DND-41 (cell line): ENCODE data around the gene AARSD1.

Source experiments
- ATAC-seq: fragments of 200-7000 bp; cut with Tn5 transposase; 3 replicates; pipeline ENCODE4 v1.9.1; 2021; ENCODE audit warnings: low read depth; ENCODE audit not compliant: insufficient read depth
- DNase-seq: peaks from one replicate; pipeline ENCODE4 v3.0.0-alpha.2; 2020
- H2AFZ ChIP-seq: 2 replicates; pipeline ENCODE4 v1.6.0; 2012; ENCODE audit warnings: low read depth, low read length
- H3K27ac ChIP-seq: 2 replicates; pipeline ENCODE4 v1.5.1; 2012; ENCODE audit warnings: low read length, inconsistent platforms
- H3K27me3 ChIP-seq: fragments of 200-600 bp; sonication (generic); 2 replicates; pipeline ENCODE4 v1.6.0; 2012; ENCODE audit warnings: low read length, mild to moderate bottlenecking, inconsistent platforms; ENCODE audit not compliant: insufficient read depth, poor library complexity
- H3K36me3 ChIP-seq: 2 replicates; pipeline ENCODE4 v1.5.1; 2012; ENCODE audit warnings: low read length, inconsistent platforms; ENCODE audit not compliant: insufficient read depth
- H3K4me1 ChIP-seq: 2 replicates; pipeline ENCODE4 v1.5.1; 2012; ENCODE audit warnings: mild to moderate bottlenecking, low read length; ENCODE audit not compliant: insufficient read depth
- H3K4me2 ChIP-seq: 2 replicates; pipeline ENCODE4 v1.6.0; 2012; ENCODE audit warnings: mild to moderate bottlenecking, moderate library complexity, low read length, inconsistent platforms; ENCODE audit not compliant: insufficient read depth
- H3K4me3 ChIP-seq, 2 experiments: fragments of 200-600 bp in 1 of 2; shearing (Covaris generic) in 1 of 2; 2 replicates each; pipeline ENCODE4 v1.5.1; 2012 to 2016; ENCODE audit warnings: inconsistent platforms in 2 of 2, low read length in 2 of 2, mild to moderate bottlenecking in 2 of 2, low read depth in 1 of 2, moderate library complexity in 1 of 2
- H3K79me2 ChIP-seq: 2 replicates; pipeline ENCODE4 v1.6.0; 2012; ENCODE audit warnings: low read length, inconsistent platforms; ENCODE audit not compliant: insufficient read depth
- H3K9ac ChIP-seq: 2 replicates; pipeline ENCODE4 v1.6.0; 2012; ENCODE audit warnings: low read depth, mild to moderate bottlenecking, inconsistent platforms, low read length, moderate library complexity
- H3K9me3 ChIP-seq: 2 replicates; pipeline ENCODE4 v1.5.1; 2012; ENCODE audit warnings: low read length, moderate library complexity, mild to moderate bottlenecking, inconsistent platforms; ENCODE audit not compliant: insufficient read depth, severe bottlenecking
- H4K20me1 ChIP-seq: 2 replicates; pipeline ENCODE4 v1.6.0; 2012; ENCODE audit warnings: low read length; ENCODE audit not compliant: insufficient read depth
- EZH2 ChIP-seq: IDR thresholded peaks from 3 replicates; pipeline ENCODE4 v1.6.1; 2012; ENCODE audit warnings: borderline replicate concordance, low read depth, mild to moderate bottlenecking, moderate library complexity, low read length, inconsistent platforms; ENCODE audit not compliant: severe bottlenecking
- TF ChIP-seq, protein P1 (sequence below): IDR thresholded peaks from 2 replicates; pipeline ENCODE4 v1.5.1; 2012; ENCODE audit warnings: borderline replicate concordance, low read length, moderate library complexity, mild to moderate bottlenecking; ENCODE audit not compliant: poor library complexity, severe bottlenecking; ENCODE audit errors: extremely low read depth

The AARSD1 gene

DNA sequence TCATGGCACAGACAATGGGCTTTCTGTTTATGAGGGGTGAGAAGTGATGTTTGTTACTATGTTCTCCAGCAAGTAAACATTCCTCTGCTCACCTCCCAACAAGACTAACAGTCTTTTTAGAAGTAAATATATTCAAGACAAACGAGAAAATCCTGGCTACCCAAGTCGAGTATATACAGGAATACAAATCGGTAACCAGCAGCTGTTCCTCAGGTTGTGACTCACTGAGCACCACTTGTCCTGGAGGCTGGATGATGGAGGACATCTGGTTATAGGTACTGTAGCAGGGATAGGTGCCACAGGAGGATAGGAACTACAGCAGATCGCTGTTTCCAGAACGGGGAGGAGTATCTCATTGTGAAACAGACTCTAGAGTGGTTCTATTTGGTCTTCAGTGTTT lies 28.6 kb upstream of the AARSD1 start:
- Histone ChIP-seq H3K36me3 (peaks cover 55% of the 10 kb centered on the region), H3K79me2 (no peaks in the 10 kb centered on the region), H3K4me1 (peaks cover 11% of the 10 kb centered on the region), H3K4me3 (no peak overlapping the region), H3K9ac (no peak overlapping the region), H3K27me3 (no peaks in the 10 kb centered on the region), H3K9me3 (no peaks in the 10 kb centered on the region), H3K4me2 (no peak overlapping the region), H4K20me1 (no peaks in the 10 kb centered on the region), H3K27ac (no peak overlapping the region), H2AFZ (no peak overlapping the region)
- TF ChIP-seq, protein P1, sequence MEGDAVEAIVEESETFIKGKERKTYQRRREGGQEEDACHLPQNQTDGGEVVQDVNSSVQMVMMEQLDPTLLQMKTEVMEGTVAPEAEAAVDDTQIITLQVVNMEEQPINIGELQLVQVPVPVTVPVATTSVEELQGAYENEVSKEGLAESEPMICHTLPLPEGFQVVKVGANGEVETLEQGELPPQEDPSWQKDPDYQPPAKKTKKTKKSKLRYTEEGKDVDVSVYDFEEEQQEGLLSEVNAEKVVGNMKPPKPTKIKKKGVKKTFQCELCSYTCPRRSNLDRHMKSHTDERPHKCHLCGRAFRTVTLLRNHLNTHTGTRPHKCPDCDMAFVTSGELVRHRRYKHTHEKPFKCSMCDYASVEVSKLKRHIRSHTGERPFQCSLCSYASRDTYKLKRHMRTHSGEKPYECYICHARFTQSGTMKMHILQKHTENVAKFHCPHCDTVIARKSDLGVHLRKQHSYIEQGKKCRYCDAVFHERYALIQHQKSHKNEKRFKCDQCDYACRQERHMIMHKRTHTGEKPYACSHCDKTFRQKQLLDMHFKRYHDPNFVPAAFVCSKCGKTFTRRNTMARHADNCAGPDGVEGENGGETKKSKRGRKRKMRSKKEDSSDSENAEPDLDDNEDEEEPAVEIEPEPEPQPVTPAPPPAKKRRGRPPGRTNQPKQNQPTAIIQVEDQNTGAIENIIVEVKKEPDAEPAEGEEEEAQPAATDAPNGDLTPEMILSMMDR, result no peak
- no peak for TF ChIP-seq EZH2
- no peak for ATAC-seq
- no peak for DNase-seq

DNA sequence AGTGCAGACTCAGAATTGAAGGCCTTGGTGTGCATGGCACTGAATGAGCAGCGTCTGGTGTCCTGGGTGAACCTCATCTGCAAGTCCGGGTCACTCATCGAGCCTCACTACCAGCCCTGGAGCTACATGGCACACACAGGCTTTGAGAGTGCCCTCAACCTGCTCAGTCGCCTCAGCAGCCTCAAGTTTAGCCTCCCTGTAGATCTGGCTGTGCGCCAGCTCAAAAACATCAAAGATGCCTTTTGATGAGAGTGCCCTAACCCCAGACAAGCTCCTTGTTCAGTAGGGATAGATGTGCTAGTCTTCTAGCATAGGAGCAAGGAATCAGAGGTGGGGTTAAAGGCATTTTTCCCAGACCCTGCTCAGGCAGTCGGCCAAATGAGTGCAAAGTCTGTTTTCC lies 27.2 kb upstream of the AARSD1 start:
- no peaks in the 10 kb centered on the region for H3K9me3 ChIP-seq
- H3K27ac ChIP-seq, result no peak overlapping the region
- ATAC-seq (no peak), DNase-seq (no peak)
- H2AFZ ChIP-seq, result no peak overlapping the region
- no peak overlapping the region for H3K4me2 ChIP-seq
- peaks cover 69% of the 10 kb centered on the region for H3K36me3 ChIP-seq
- H3K9ac ChIP-seq, result no peak overlapping the region
- no peaks in the 10 kb centered on the region for H3K79me2 ChIP-seq
- TF ChIP-seq, protein P1, result no peak
- no peak for TF ChIP-seq EZH2
- no peak overlapping the region for H3K4me3 ChIP-seq
- H3K27me3 ChIP-seq, result no peaks in the 10 kb centered on the region
- H4K20me1 ChIP-seq, result no peaks in the 10 kb centered on the region; the same call in 1 of the 2 replicates
- no peaks in the 10 kb centered on the region for H3K4me1 ChIP-seq

DNA sequence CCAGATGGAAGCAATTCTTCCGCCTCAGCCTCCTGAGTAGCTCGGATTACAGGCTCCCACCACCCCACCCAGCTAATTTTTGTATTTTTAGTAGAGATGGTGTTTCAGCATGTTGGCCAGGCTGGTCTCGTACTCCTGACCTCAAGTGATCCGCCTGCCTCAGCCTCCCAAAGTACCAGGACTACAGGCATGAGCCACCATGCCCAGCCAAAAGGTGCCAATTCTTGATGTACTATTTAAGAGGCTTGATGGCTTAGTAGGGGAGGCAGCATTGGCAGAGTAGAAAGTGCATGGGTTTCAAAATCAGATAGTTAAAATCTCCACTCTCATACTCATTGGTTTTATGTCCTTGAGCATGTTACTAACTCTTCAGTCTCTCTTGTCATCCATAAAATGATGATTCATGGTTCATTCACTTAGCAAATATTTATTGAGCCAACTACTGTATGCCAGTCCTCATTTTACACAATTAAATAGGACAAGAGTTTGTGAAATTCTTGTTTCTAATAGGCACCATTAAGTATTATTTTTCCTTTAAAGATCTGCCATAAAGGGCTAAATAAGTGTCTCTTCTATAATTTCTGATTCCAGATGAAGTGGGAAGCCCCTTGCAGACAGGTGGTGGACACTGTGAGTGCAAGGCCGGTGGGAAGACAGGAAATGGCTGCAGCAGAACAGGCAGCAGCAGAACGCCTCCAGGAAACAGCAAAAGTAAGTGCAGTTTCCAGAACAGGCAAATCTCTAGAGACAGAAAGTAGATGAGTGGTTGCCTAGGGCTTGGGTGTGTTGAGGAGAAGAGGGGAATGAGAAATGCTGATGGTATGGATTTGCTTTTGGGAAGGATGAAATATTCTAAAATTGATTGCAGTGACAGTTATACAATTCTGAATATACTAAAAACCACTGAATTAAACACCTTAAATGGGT lies 25.7 kb upstream of the AARSD1 start:
- Histone ChIP-seq H4K20me1 (no peaks in the 10 kb centered on the region; the same call in 1 of the 2 replicates), H3K9ac (no peak overlapping the region), H3K27ac (no peak overlapping the region), H3K36me3 (peaks cover 82% of the 10 kb centered on the region), H3K4me1 (no peaks in the 10 kb centered on the region), H3K4me3 (no peak overlapping the region), H2AFZ (no peak overlapping the region), H3K4me2 (no peak overlapping the region), H3K9me3 (no peaks in the 10 kb centered on the region), H3K27me3 (no peaks in the 10 kb centered on the region), H3K79me2 (0 out of 2 replicates have a peak, but pooled peaks cover 2% of the 10 kb centered on the region)
- DNase-seq (no peak), ATAC-seq (no peak)
- no peak for TF ChIP-seq EZH2
- TF ChIP-seq, protein P1, result no peak
